NCI-H345 (cell line): Measurements from ENCODE around the gene USP12.
"Not testable (repeated sequence)": the region's sequence is repeated elsewhere in the genome, so short reads cannot be mapped to it uniquely, and the experiment has no call there.

Experiments
- DNase-seq: peaks from one replicate; lab custom pipeline; 2025; lab: John Stamatoyannopoulos, UW

USP12 gene

GRCh38 chr13:27151798-27152599 lies 19.6 kb downstream of the USP12 start:
- no peak for DNase-seq

DNA sequence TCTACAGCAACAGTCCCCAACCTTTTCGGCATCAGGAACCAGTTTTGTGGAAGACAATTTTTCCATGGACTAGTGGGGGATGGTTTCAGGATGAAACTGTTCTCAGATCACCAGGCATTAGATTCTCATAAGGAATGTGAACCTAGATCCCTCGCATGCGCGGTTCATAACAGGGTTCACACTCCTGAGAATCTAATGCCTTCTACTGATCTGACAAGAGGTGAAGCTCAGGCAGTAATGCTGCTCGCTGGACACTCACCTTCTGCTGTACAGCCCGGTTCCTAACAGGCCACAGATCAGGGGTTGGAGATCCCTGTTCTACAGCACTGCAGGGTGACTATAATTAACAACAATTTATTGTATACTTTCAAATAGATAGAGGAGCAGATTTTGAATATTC lies 21.9 kb downstream of the USP12 start:
- DNase-seq = no peak

DNA sequence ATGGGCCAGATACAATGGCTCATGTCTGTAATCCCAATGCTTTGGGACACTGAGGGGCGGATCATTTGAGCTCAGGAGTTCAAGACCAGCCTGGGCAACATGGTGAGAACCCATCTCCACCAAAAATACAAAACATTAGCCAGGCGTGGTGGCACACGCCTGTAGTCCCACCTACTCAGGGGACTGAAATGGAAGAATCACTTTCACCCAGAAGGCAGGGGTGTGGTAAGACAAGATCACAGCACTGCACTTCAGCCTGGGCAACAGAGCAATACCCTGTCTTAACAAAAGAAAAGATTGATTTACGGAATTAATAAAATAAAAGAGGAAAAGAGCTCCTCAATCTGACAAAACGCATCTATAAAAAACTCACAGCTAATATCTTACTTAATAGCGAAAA lies 22.7 kb downstream of the USP12 start:
- DNase-seq = no peak

DNA sequence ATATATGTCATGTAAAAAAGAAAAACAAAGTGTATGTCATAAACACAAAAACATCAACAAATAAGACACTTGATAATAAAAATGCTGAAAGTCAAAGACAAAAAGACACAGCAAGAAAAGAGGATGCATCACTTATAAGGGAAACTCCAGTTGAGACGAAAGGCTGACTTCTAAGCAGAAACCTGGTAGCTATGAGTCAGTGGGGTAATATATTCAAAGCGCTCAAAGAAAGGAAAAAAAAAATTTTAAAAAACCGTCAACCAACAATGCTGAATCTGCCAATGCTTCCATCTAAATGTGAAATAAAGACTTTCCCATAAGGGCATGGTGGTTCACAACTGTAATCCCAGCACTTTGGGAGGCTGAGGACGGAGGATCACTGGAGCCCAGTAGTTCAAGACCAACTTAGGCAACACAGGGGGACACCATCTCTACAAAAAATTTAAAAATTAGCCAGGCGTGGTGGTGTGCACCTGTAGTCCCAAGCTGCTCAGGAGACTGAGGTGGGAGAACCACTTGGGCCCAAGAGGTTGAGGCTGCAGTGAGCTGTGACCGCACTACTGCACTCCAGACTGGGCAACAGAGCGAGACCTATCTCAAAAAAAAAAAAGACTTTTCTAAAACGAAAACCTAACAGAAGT lies 24.0 kb downstream of the USP12 start:
- no peak for DNase-seq

GRCh38 chr13:27141746-27142145 lies 29.9 kb downstream of the USP12 start:
- no peak for DNase-seq

DNA sequence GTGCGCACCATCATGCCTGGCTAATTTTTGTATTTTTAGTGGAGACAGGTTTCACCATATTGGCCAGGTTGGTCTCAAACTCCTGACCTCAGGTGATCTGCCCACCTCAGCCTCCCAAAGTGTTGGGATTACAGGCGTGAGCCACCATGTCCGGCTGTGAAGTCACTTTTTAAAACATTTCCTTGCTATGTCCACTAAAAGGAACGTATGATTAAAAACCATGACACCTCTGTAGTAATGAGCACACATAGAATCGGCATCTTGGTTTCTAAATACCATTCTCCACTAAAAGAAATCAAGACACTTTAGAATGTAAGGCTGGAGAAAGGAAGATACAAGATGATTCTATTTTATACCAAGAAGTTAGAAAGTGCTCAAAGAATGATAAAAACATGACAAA lies 30.5 kb downstream of the USP12 start:
- DNase-seq = not testable (repeated sequence)

DNA sequence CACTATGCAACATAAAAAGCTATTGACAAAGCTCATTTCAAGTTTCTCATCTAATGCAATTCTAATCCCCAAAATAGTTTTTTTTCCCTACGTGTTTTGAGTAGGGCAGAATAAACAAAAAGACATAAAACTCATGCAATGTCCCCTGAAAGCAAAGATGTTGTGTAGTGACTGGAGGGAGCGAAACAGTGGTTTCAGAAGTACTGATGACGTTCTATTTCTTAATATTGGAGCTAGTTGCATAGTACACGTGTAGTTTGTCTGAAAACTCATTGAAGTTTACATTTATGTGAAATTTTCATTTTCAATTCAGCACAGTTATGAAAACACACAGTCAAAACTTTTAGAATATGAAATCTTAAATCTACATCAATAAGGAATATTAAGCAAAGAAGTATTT lies 31.6 kb downstream of the USP12 start:
- DNase-seq = no peak

DNA sequence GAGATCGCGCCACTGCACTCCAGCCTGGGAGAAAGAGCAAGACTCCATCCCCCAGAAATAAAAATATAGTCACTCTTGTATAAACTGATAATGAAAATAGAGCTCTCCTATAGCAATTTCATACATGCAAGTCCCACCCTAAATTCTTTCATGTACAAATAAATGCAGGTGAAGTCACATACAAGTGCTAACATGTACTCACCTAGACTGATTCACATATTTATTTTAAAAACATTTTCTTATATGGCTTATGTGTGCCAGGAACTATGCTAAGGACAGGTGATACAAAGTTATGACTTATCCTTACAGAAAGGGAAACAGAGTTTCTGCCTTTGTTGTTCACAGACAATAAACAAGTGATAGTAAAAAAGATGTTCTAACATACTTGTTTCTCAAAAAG lies 32.0 kb downstream of the USP12 start:
- DNase-seq = no peak

- DNase-seq = no peak
These were observed 33.0 kb downstream of the USP12 start for GRCh38 chr13:27138457-27139093.

DNA sequence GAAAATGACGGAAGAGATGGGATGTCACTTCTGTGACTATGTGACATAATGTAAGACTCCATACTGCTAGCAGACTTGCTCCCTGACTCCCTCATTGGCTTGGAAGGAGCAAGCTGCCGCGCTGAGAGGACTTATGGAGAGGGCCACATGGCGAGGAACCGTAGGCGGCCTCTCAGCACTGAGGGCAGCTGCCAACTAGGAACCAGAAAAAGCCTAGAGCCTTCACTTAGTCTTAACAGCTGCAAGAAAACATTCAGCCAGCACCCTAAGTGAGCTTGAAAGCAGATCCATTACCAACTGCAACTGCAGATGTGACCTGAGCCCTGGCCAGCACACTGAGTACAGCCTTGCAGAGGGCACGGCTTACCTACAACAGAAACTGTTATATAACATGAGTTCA lies 33.9 kb downstream of the USP12 start:
- DNase-seq = no peak

DNA sequence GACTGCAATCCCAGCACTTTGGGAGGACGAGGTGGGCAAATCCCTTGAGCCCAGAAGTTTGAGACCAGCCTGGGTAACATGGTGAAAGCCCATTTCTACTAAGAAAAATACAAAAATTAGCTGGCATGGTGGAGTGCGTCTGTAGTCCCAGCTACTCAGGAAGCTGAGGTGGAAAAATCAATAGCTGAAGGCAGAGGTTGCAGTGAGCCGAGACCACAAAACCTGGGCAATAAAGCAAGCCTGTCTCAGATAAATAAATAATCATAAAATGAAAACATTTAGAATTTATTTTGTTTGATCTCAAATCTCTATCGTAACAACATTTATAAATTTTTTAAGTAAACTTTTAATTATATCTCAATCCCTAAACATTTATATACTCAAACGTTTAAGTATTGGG lies 36.6 kb downstream of the USP12 start:
- no peak for DNase-seq

DNA sequence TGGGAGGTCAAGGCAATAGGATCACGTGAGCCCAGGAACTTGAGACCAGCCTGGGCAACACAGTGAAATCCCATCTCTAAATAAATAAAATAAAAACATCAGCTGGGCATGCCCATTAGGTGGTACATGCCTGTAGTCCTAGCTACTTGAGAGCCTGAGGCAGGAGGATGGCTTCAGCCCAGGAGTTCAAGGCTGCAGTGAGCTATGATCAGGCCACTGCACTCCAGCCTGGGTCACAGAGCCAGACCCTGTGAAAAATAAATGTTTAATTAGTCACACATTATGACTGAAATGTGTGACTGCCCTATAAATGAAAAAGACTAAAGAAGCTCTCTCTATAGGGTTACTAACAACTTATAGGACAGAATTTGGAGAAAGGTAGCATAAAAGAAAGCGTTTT lies 37.7 kb downstream of the USP12 start:
- DNase-seq = no peak

GRCh38 chr13:27132538-27132937 lies 39.1 kb downstream of the USP12 start:
- no peak for DNase-seq

DNA sequence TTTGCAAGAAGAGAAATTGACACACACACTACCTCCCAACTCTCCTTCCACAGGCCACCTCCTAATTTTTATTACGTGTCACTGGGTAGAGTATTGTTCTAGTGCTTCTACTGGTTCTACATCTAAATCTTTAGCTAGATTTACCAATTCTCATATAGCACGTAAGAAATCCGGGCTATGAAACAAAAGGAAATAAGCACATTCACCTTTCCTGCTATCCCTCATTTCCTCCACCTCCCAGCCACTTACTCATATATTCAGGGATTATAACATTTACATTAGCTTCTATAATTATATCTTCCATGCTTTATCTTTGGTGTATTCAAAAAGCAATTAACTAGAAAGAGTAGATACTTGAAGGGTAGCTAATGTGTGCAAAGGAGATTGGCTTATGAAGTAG lies 39.7 kb downstream of the USP12 start:
- no peak for DNase-seq

GRCh38 chr13:27130979-27131623 lies 40.5 kb downstream of the USP12 start:
- no peak for DNase-seq

DNA sequence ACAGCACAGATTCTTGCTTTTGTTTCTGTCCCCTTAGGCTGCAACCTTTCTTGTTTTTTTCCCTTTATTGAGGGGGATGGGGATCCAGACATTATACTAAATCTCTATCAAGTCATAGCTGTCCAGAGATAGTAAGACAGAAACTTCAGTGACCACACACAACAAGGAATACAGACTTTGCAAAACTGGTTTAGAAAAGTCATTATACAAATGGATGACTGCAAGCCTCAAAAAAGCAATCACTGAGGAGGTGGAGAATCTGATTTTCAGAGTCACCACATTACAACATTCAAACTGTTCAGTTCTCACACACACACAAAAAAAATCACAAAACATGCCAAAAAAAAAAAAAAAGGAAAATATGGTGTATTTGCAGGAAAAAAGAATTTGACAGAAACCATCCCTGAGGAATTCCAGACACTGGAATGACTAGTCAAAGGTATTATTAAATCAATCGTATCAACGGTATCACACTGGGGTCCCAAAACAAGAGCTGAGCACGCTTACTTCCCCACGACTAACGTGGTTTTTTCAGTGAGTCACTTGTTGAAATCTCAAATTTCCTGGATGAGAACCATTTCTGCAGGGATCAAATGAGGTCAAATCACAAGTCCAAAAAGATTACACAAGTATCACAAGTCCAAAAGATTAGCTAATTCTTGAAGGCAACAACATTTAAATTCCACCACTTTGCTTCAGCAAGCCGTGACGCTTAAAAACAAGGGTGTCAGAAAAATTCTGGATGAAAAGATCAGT lies 41.2 kb downstream of the USP12 start:
- DNase-seq = no peak

DNA sequence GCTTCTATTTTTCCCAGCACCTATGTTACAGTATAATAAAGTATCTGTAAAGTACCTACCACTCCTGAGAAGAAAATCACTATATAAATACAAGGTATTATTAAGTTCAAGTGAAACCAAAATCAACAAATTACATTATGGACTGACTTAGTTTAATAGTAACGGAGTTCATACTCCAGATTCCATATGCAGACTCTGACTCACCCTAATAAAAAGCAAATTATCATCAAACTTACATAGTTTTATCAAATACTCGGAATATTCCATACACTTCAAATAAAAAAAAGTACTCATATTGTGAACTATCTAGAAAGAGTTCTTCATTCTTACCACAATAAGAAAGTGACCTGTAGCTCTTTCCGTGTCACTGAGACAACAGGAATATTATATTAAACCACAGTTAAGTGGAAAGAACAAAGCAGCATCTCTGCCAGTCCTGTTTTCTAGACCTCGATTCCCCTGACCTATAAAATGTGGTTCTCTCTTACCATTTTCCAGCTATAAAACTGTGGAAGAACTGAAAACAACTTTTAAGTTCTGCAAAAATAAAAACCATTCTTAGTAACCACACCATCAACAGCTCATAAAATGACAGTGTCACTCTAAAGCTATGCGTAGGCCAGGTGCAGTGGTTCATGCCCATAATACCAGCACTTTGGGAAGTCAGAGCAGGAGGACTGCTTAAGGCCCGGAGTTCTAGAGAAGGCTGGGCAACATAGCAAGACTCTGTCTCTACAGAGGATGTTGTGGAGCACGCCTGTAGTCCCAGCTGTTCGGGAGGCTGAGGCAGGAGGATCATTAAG lies 42.6 kb downstream of the USP12 start:
- DNase-seq = no peak

GRCh38 chr13:27126859-27127258 lies 44.8 kb downstream of the USP12 start:
- no peak for DNase-seq

DNA sequence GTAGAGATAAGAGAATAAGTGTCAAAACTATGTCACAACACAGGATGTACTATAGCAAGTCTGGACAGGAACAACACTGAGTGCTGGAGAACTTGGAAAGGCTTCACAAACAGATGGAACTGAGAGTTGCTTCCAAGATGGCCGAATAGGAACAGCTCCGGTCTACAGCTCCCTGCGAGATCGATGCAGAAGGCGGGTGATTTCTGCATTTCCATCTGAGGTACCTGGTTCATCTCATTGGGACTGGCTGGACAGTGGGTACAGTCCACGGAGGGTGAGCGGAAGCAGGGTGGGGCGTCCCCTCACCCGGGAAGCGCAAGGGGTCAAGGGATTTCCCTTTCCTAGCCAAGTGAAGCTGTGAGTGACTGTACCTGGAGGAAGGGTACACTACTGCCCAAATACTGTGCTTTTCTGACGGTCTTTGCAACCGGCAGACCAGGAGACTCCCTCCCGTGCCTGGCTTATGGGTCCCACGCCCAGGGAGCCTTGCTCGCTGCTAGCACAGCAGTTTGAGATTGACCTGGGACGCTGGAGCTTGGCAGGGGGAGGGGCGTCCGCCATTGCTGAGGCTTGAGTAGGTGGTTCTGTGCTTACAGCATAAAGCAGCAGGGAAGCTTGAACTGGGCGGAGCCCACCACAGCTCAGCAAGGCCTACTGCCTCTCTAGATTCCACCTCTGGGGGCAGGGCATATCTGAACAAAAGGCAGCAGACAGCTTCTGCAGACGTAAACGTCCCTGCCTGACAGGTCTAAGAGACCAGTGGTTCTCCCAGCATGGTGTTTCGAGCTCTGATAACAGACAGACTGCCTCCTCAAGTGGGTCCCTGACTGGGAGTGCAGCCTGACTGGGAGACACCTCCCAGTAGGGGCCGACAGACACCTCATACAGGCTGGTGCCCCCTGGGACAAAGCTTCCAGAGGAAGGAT lies 46.0 kb downstream of the USP12 start:
- peak; percentile 84 for DNase-seq

- DNase-seq = no peak
These were observed 47.0 kb downstream of the USP12 start for GRCh38 chr13:27124571-27124970.
